Naive thymus-derived CD4-positive, alpha-beta T cell (primary cell): ENCODE results near the gene CSF3R. TPM values are rescaled to one million over a fixed set of nuclear protein-coding genes. Genes with fewer than 3 reads are reported as not detected.

Source experiments
- ATAC-seq: fragments of 150-1000 bp; cut with Tn5 transposase; 2 replicates; pipeline ENCODE4 v1.10.0; 2021; ENCODE audit warnings: mild to moderate bottlenecking, moderate library complexity
- CTCF ChIA-PET: fragments of 350-600 bp; sonication (Branson Sonifier 250); formaldehyde crosslinking; loops from one replicate; lab custom pipeline; 2021; ENCODE audit warnings: antibody characterized with exemption; lab: Charles Lee
- POLR2A ChIA-PET: fragments of 350-600 bp; sonication (Branson Sonifier 250); formaldehyde crosslinking; loops from one replicate; lab custom pipeline; 2021; ENCODE audit warnings: antibody characterized with exemption, inconsistent platforms; lab: Charles Lee
- DNase-seq, 9 donors: peaks; one replicate each; pipeline versions ENCODE4 v3.0.0 to v3.0.0-alpha.2; 2020 to 2022; ENCODE audit warnings: mixed read lengths in 1 of 9
- H3K27ac ChIP-seq: one replicate; pipeline ENCODE4 v1.7.0; 2013; ENCODE audit warnings: mild to moderate bottlenecking, low read depth, low read length, moderate library complexity
- H3K27me3 ChIP-seq, 2 donors: one replicate each; pipeline ENCODE4 v1.7.0; 2013; ENCODE audit warnings: low read length in 2 of 2, mild to moderate bottlenecking in 2 of 2, moderate library complexity in 2 of 2; ENCODE audit not compliant: control insufficient read depth in 2 of 2, insufficient read depth in 2 of 2
- H3K36me3 ChIP-seq, 3 experiments: 1 replicate in 2 of 3; 2 replicates in 1 of 3; pipeline ENCODE4 v1.7.0; 2013; ENCODE audit warnings: low read length in 3 of 3, mild to moderate bottlenecking in 3 of 3, moderate library complexity in 1 of 3; ENCODE audit not compliant: insufficient read depth in 3 of 3, control insufficient read depth in 2 of 3
- H3K4me1 ChIP-seq, 2 donors: one replicate each; pipeline ENCODE4 v1.7.0; 2013; ENCODE audit warnings: low read length in 2 of 2, mild to moderate bottlenecking in 2 of 2, moderate library complexity in 1 of 2; ENCODE audit not compliant: control insufficient read depth in 2 of 2, insufficient read depth in 2 of 2
- H3K4me3 ChIP-seq: 2 replicates; pipeline ENCODE4 v1.7.0; 2013; ENCODE audit warnings: mild to moderate bottlenecking, low read length
- H3K9me3 ChIP-seq, 3 experiments: 1 replicate in 2 of 3; 2 replicates in 1 of 3; pipeline ENCODE4 v1.7.0; 2013; ENCODE audit warnings: low read length in 3 of 3; ENCODE audit not compliant: control insufficient read depth in 2 of 3
- H3K27ac Mint-ChIP-seq, 9 donors: one replicate each; pipeline ENCODE4 v1.8.0; 2020 to 2022; ENCODE audit warnings: mixed read lengths in 9 of 9, mild to moderate bottlenecking in 8 of 9, moderate library complexity in 5 of 9, inconsistent platforms in 2 of 9
- H3K27me3 Mint-ChIP-seq, 5 donors: one replicate each; pipeline ENCODE4 v1.8.0; 2021 to 2022; ENCODE audit warnings: mixed read lengths in 5 of 5, mild to moderate bottlenecking in 1 of 5
- H3K36me3 Mint-ChIP-seq, 5 donors: one replicate each; pipeline ENCODE4 v1.8.0; 2020 to 2022; ENCODE audit warnings: mixed read lengths in 5 of 5, mild to moderate bottlenecking in 3 of 5, inconsistent platforms in 1 of 5
- H3K4me1 Mint-ChIP-seq, 7 donors: one replicate each; pipeline ENCODE4 v1.8.0; 2020 to 2022; ENCODE audit warnings: mixed read lengths in 7 of 7, mild to moderate bottlenecking in 3 of 7, inconsistent platforms in 1 of 7
- H3K4me3 Mint-ChIP-seq, 10 donors: one replicate each; pipeline ENCODE4 v1.8.0; 2020 to 2022; ENCODE audit warnings: mild to moderate bottlenecking in 10 of 10, mixed read lengths in 10 of 10, moderate library complexity in 6 of 10, inconsistent platforms in 2 of 10
- H3K9me3 Mint-ChIP-seq, 11 donors: one replicate each; pipeline ENCODE4 v1.8.0; 2020 to 2022; ENCODE audit warnings: mixed read lengths in 11 of 11, mild to moderate bottlenecking in 4 of 11, inconsistent platforms in 1 of 11, moderate library complexity in 1 of 11
- intact Hi-C, 2 donors: fragments of 100-400 bp; cut with micrococcal nuclease; formaldehyde crosslinking; loops; one replicate each; pipeline ENCODE4 v1.15.1; 2023
- polyA plus RNA-seq, 2 donors: library from polyadenylated mRNA; unstranded; fragments of 300-500 nt; fragmentation: Illumina TruSeq; gene quantifications; one replicate each; pipeline ENCODE4 v1.2.3, GENCODE V29; 2021
- total RNA-seq, 6 experiments: library from RNA in 5 of 6; stranded (reverse) in 5 of 6; gene quantifications; 1 replicate in 5 of 6; 2 replicates in 1 of 6; pipeline ENCODE4 v1.2.3 and lab custom pipeline; 2021 to 2026

Gene CSF3R
- total and polyA plus RNA-seq, 7 experiments from 2014 or later, result 0.14 to 182 (median 1.3) TPM

DNA sequence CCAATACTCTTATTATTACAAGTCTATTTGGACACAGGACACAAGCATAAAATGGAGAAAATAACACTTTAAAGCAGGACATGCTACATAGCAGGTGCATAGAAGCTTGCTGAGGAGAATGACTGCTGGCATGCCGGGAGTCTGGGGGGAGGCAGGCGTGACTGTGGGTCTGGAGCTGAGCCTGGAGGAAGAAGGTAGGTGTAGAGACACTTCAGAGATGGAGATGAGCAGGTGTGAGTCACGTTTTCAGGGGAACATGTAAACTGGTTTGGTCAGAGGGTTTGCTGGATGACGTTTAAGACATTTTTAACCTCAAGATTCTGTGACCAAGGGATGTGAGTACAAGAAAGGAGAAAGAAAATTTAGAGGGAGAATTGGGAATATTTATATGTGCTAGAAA, 56.9 kb downstream of the CSF3R start:
- Mint-ChIP-seq H3K4me1 (peaks cover 5 to 9% (median 8%) of the 10 kb centered on the region in 7 donors), H3K36me3 (no peaks in the 10 kb centered on the region), H3K27ac (peak overlapping the region in 1 of 9 donors; percentile 28), H3K4me3 (peak overlapping the region in 1 of 10 donors; percentile 2), H3K27me3 (no peaks in the 10 kb centered on the region), H3K9me3 (peaks cover 0 to 1% (median 0%) of the 10 kb centered on the region in 11 donors)
- Histone ChIP-seq H3K9me3 (no peaks in the 10 kb centered on the region), H3K36me3 (no peaks in the 10 kb centered on the region), H3K4me3 (no peak overlapping the region), H3K4me1 (peaks cover 2 to 5% of the 10 kb centered on the region in 2 donors), H3K27me3 (no peaks in the 10 kb centered on the region), H3K27ac (no peak overlapping the region)
- ChIA-PET CTCF (interaction anchor here (1.0 kb wide), 1 partner anchor 83 kb away, joined by 3 read pairs; no protein-coding TSS in a partner anchor), POLR2A (no interaction called here)
- DNase-seq (no peak), ATAC-seq (no peak)
- intact Hi-C loops, result no loop called here

DNA sequence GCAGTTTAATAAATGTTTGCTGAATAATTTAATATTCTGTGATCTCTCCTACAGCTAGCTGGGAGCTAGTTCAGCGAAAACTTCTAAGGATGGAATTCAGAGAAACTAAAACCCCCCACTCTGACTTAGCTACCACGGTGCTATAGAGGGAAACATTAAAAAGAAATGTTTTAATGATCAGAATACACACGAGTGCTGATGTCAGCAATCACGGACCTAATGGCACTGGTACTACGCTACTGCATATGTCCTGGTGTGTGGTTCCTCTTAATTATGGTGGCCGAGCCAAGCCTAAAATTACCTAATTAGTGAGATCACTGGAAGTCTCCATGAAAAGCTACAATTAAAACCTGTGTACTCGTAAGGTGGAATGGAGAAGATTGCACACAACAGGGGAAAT, 61.1 kb downstream of the CSF3R start:
- peak overlapping the region in 8 of 9 donors; percentile 86 to 98 (median 94) for H3K27ac Mint-ChIP-seq
- H3K4me1 ChIP-seq, result peaks cover 10 to 19% of the 10 kb centered on the region in 2 donors
- DNase-seq (no peak), ATAC-seq (no peak)
- POLR2A ChIA-PET, result interaction anchor here (1.4 kb wide), 1 partner anchor 79 kb away, joined by 3 read pairs; no protein-coding TSS in a partner anchor
- H3K27me3 ChIP-seq, result no peaks in the 10 kb centered on the region
- intact Hi-C loops, result loop anchor here (1.0 to 2.0 kb wide), 4 partner anchors 53 to 323 kb away; no protein-coding TSS in a partner anchor
- H3K36me3 ChIP-seq, result no peaks in the 10 kb centered on the region
- no peak overlapping the region for H3K4me3 ChIP-seq
- H3K9me3 Mint-ChIP-seq, result peaks cover 0 to 1% (median 0%) of the 10 kb centered on the region in 11 donors
- H3K4me1 Mint-ChIP-seq, result peaks cover 11 to 37% (median 33%) of the 10 kb centered on the region in 7 donors
- no peaks in the 10 kb centered on the region for H3K27me3 Mint-ChIP-seq
- no peaks in the 10 kb centered on the region for H3K36me3 Mint-ChIP-seq
- peak overlapping the region; percentile 65 for H3K27ac ChIP-seq
- CTCF ChIA-PET, result interaction anchor here (0.6 to 4.6 kb wide), 7 partner anchors 35 to 231 kb away, joined by 3 to 63 read pairs (median 5); no protein-coding TSS in a partner anchor
- no peaks in the 10 kb centered on the region for H3K9me3 ChIP-seq
- peak overlapping the region in 2 of 10 donors; percentile 73 to 85 for H3K4me3 Mint-ChIP-seq

DNA sequence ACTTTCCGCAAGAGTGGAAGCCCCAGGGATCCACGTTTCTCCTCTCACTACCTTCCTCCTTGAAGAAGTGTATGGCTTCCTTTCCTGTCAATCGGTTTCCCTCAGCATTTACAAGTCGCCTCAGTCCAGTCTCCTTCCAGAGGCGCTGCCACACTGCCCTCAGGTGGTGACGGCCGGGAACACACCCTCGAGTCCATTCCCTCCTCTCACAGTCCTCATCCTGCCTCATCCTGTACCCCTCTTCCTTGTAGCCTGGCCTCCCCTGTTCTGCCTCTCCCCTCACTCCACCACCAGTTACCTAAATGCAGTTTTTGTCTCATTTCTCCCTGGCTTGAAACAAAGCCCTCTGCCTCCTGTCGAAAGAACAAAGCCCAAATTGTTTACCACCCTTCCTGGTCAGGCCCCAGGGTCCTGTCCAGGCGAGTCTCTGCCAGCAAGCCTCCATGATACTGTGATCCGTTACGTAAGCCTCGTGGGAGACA, 61.8 kb downstream of the CSF3R start:
- Histone ChIP-seq H3K4me3 (peak overlapping the region; percentile 17), H3K9me3 (no peaks in the 10 kb centered on the region), H3K27me3 (no peaks in the 10 kb centered on the region), H3K36me3 (no peaks in the 10 kb centered on the region), H3K27ac (peak overlapping the region; percentile 65), H3K4me1 (peaks cover 10 to 19% of the 10 kb centered on the region in 2 donors)
- Mint-ChIP-seq H3K36me3 (no peaks in the 10 kb centered on the region), H3K9me3 (peaks cover 0 to 1% (median 0%) of the 10 kb centered on the region in 11 donors), H3K27me3 (no peaks in the 10 kb centered on the region), H3K27ac (peak overlapping the region; percentile 74 to 98 (median 93)), H3K4me3 (peak overlapping the region; percentile 64 to 85 (median 77)), H3K4me1 (peaks cover 11 to 37% (median 33%) of the 10 kb centered on the region in 7 donors)
- ChIA-PET POLR2A (interaction anchor here (1.4 kb wide), 1 partner anchor 78 kb away, joined by 3 read pairs; no protein-coding TSS in a partner anchor), CTCF (interaction anchor here (0.8 to 4.6 kb wide), 7 partner anchors 15 to 135 kb away, joined by 3 to 63 read pairs (median 11); no protein-coding TSS in a partner anchor)
- ATAC-seq (peak; percentile 100), DNase-seq (peak; percentile 80 to 92 (median 89))
- intact Hi-C loops, result loop anchor here (1.0 to 2.0 kb wide), 11 partner anchors 24 to 322 kb away; partner anchors contain the start of genes TRAPPC3 (in 2 of the 2), LSM10 (in 1 of the 2) and SH3D21 (in 1 of the 2)

DNA sequence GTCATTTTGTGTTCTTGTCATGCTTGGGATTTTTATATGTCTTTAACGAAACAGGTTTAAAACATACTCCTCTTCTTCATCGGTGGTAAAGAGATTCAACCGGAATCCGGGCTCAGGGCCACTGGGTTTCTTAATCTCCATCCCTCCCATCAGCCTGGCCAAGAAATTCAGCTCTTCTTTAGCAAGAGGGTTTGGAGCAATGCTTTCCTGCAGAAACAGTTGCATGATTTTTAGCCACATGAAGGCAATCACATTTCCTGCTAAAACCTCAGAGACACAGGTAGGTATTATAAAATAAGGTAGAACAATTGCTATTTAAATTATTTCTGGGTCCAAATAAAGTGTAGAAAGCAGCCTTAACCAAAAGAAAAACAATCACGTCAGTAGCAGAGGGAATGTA, 62.3 kb downstream of the CSF3R start:
- ChIA-PET CTCF (interaction anchor here (0.8 to 4.0 kb wide), 7 partner anchors 10 to 135 kb away, joined by 3 to 40 read pairs (median 3); no protein-coding TSS in a partner anchor), POLR2A (interaction anchor here (1.2 to 3.2 kb wide), 3 partner anchors 23 to 77 kb away, joined by 5 to 23 read pairs (median 7); no protein-coding TSS in a partner anchor)
- ATAC-seq (peak; percentile 46), DNase-seq (no peak)
- peak overlapping the region; percentile 65 for H3K27ac ChIP-seq
- no peaks in the 10 kb centered on the region for H3K36me3 Mint-ChIP-seq
- H3K4me1 ChIP-seq, result peaks cover 10 to 19% of the 10 kb centered on the region in 2 donors
- no peaks in the 10 kb centered on the region for H3K9me3 Mint-ChIP-seq
- H3K9me3 ChIP-seq, result no peaks in the 10 kb centered on the region
- peak overlapping the region; percentile 17 for H3K4me3 ChIP-seq
- no peaks in the 10 kb centered on the region for H3K27me3 ChIP-seq
- no peaks in the 10 kb centered on the region for H3K36me3 ChIP-seq
- H3K27ac Mint-ChIP-seq, result peak overlapping the region; percentile 74 to 98 (median 93)
- H3K27me3 Mint-ChIP-seq, result no peaks in the 10 kb centered on the region
- H3K4me3 Mint-ChIP-seq, result peak overlapping the region; percentile 64 to 85 (median 77)
- intact Hi-C loops, result loop anchor here (1.0 to 2.0 kb wide), 10 partner anchors 23 to 322 kb away; partner anchors contain the start of genes TRAPPC3 (in 2 of the 2), LSM10 (in 1 of the 2) and SH3D21 (in 1 of the 2)
- H3K4me1 Mint-ChIP-seq, result peaks cover 11 to 37% (median 33%) of the 10 kb centered on the region in 7 donors

DNA sequence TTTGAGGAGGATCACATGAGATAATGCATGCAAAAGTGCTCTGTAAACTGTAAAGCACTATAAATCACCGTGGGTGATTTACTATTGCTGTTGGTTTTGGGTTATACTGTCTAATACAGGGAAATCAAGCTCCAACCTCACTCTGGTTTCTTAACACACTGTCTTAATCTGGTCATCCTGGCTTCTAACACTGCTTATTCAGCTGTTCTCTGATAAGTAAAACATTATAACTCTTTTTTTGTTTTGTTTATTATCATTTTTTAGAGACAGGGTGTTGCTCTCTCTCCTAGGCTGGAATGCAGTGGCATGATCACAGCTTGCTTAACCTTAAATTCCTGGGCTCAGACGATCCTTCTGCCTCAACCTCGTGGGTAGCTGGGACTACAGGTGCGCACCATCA, 63.1 kb downstream of the CSF3R start:
- H3K36me3 Mint-ChIP-seq, result no peaks in the 10 kb centered on the region
- intact Hi-C loops, result no loop called here
- H3K9me3 Mint-ChIP-seq, result no peaks in the 10 kb centered on the region
- H3K4me1 ChIP-seq, result peaks cover 10 to 19% of the 10 kb centered on the region in 2 donors
- H3K9me3 ChIP-seq, result no peaks in the 10 kb centered on the region
- peaks cover 11 to 37% (median 33%) of the 10 kb centered on the region in 7 donors for H3K4me1 Mint-ChIP-seq
- ATAC-seq (no peak), DNase-seq (no peak)
- H3K4me3 Mint-ChIP-seq, result peak overlapping the region in 2 of 10 donors; percentile 75 to 80
- POLR2A ChIA-PET, result interaction anchor here (0.5 to 3.2 kb wide), 9 partner anchors 10 to 185 kb away, joined by 3 to 23 read pairs (median 4); no protein-coding TSS in a partner anchor
- CTCF ChIA-PET, result interaction anchor here (0.6 to 4.0 kb wide), 9 partner anchors 11 to 274 kb away, joined by 3 to 40 read pairs (median 3); no protein-coding TSS in a partner anchor
- no peaks in the 10 kb centered on the region for H3K27me3 Mint-ChIP-seq
- no peaks in the 10 kb centered on the region for H3K27me3 ChIP-seq
- no peaks in the 10 kb centered on the region for H3K36me3 ChIP-seq
- no peak overlapping the region for H3K27ac Mint-ChIP-seq
- no peak overlapping the region for H3K27ac ChIP-seq
- H3K4me3 ChIP-seq, result no peak overlapping the region

DNA sequence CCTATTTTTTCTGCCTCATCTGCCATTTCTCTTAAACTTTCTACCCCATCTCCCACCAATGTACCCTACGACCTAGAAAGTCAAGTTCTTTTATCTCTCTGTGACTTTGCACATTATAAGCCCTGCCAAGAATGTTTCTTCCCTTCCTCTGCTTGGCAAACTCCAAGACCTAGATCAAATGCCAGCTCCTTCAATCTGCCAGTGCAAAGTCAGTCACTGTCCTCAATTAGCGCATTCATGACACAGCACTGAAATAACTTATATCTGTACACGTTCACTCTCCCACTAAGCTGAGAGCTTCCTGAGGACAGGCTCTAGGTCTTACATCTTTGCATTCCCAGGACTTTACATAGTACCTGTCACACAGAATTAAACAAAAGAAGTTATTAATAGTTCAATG, 63.6 kb downstream of the CSF3R start:
- H3K36me3 Mint-ChIP-seq, result no peaks in the 10 kb centered on the region
- H3K4me3 Mint-ChIP-seq, result peak overlapping the region in 1 of 10 donors; percentile 75
- CTCF ChIA-PET, result interaction anchor here (1.0 to 4.0 kb wide), 6 partner anchors 33 to 273 kb away, joined by 3 to 40 read pairs (median 8); no protein-coding TSS in a partner anchor
- H3K27ac Mint-ChIP-seq, result peak overlapping the region in 2 of 9 donors; percentile 14 to 69
- DNase-seq (no peak), ATAC-seq (no peak)
- Histone ChIP-seq H3K4me1 (peaks cover 10 to 19% of the 10 kb centered on the region in 2 donors), H3K27me3 (no peaks in the 10 kb centered on the region), H3K4me3 (no peak overlapping the region), H3K36me3 (no peaks in the 10 kb centered on the region), H3K9me3 (no peaks in the 10 kb centered on the region), H3K27ac (no peak overlapping the region)
- H3K27me3 Mint-ChIP-seq, result no peaks in the 10 kb centered on the region
- H3K9me3 Mint-ChIP-seq, result no peaks in the 10 kb centered on the region
- intact Hi-C loops, result no loop called here
- POLR2A ChIA-PET, result interaction anchor here (0.7 to 3.2 kb wide), 7 partner anchors 10 to 76 kb away, joined by 3 to 23 read pairs (median 3); no protein-coding TSS in a partner anchor
- H3K4me1 Mint-ChIP-seq, result peaks cover 11 to 37% (median 33%) of the 10 kb centered on the region in 7 donors
